CD14-positive monocyte (primary cell): ENCODE measurements around the gene MED13L. TPM values are rescaled to one million over a fixed set of nuclear protein-coding genes. Genes with fewer than 3 reads are reported as not detected.

Experiments used
- DNase-seq, 3 donors: peaks; one replicate each; pipeline ENCODE4 v3.0.0-alpha.2; 2011 to 2022
- H2AFZ ChIP-seq: 2 replicates; pipeline ENCODE4 v1.6.0; 2012; ENCODE audit warnings: mild to moderate bottlenecking, low read depth, low read length, inconsistent platforms; ENCODE audit not compliant: insufficient read depth, poor library complexity, severe bottlenecking
- H3K27ac ChIP-seq, 2 donors: 1 replicate in 1 of 2; 2 replicates in 1 of 2; pipeline ENCODE4 v1.5.1; 2012 to 2013; ENCODE audit warnings: low read length in 2 of 2, control low read depth in 1 of 2, inconsistent platforms in 1 of 2, low read depth in 1 of 2, mild to moderate bottlenecking in 1 of 2
- H3K27me3 ChIP-seq, 2 donors: one replicate each; pipeline versions ENCODE4 v1.6.0 to v1.6.1; 2011 to 2013; ENCODE audit warnings: low read length in 2 of 2; ENCODE audit not compliant: control insufficient read depth in 2 of 2, insufficient read depth in 2 of 2
- H3K36me3 ChIP-seq, 2 donors: replicated peaks in 1 of 2; 1 replicate in 1 of 2; 2 replicates in 1 of 2; pipeline versions ENCODE4 v1.5.1 to v1.6.1; 2012 to 2013; ENCODE audit warnings: low read length in 2 of 2, control low read depth in 1 of 2, inconsistent platforms in 1 of 2, mild to moderate bottlenecking in 1 of 2; ENCODE audit not compliant: insufficient read depth in 2 of 2, control insufficient read depth in 1 of 2
- H3K4me1 ChIP-seq, 2 donors: 1 replicate in 1 of 2; 2 replicates in 1 of 2; pipeline versions ENCODE4 v1.5.1 to v1.6.1; 2012 to 2013; ENCODE audit warnings: low read length in 2 of 2, control low read depth in 1 of 2, inconsistent platforms in 1 of 2, mild to moderate bottlenecking in 1 of 2, moderate library complexity in 1 of 2; ENCODE audit not compliant: insufficient read depth in 2 of 2, control insufficient read depth in 1 of 2
- H3K4me2 ChIP-seq: replicated peaks from 2 replicates; pipeline ENCODE3; 2012; ENCODE audit warnings: low read length, moderate library complexity, mild to moderate bottlenecking; ENCODE audit not compliant: poor library complexity, severe bottlenecking; ENCODE audit errors: extremely low read depth
- H3K4me3 ChIP-seq, 3 experiments: fragments of 200-600 bp in 1 of 3; sonication (generic) in 1 of 3; replicated peaks in 1 of 3; 1 replicate in 2 of 3; 2 replicates in 1 of 3; pipeline ENCODE4 v1.5.1; 2011 to 2013; ENCODE audit warnings: low read length in 3 of 3, mild to moderate bottlenecking in 3 of 3, control low read depth in 2 of 3, low read depth in 2 of 3, inconsistent platforms in 1 of 3, moderate library complexity in 1 of 3
- H3K79me2 ChIP-seq: 2 replicates; pipeline ENCODE4 v1.6.0; 2012; ENCODE audit warnings: mild to moderate bottlenecking, control low read depth, inconsistent platforms, low read length, moderate library complexity; ENCODE audit not compliant: insufficient read depth
- H3K9ac ChIP-seq: 2 replicates; pipeline ENCODE4 v1.6.0; 2017; ENCODE audit warnings: low read length, mild to moderate bottlenecking; ENCODE audit not compliant: insufficient read depth, poor library complexity, severe bottlenecking
- H3K9me3 ChIP-seq, 2 donors: replicated peaks in 1 of 2; 1 replicate in 1 of 2; 2 replicates in 1 of 2; pipeline versions ENCODE4 v1.5.1 to v1.6.1; 2012 to 2013; ENCODE audit warnings: low read length in 2 of 2, control low read depth in 1 of 2; ENCODE audit not compliant: control insufficient read depth in 1 of 2, insufficient read depth in 1 of 2
- H4K20me1 ChIP-seq: 2 replicates; pipeline ENCODE4 v1.6.0; 2012; ENCODE audit warnings: mild to moderate bottlenecking, low read length, control low read depth, moderate library complexity; ENCODE audit not compliant: insufficient read depth
- H3K27ac Mint-ChIP-seq, 7 donors: one replicate each; pipeline ENCODE4 v1.8.0; 2020; ENCODE audit warnings: mild to moderate bottlenecking in 7 of 7, mixed read lengths in 7 of 7, moderate library complexity in 6 of 7, inconsistent platforms in 2 of 7
- H3K27me3 Mint-ChIP-seq, 3 donors: one replicate each; pipeline ENCODE4 v1.8.0; 2021 to 2022; ENCODE audit warnings: low read depth in 3 of 3, mild to moderate bottlenecking in 3 of 3, mixed read lengths in 3 of 3, moderate library complexity in 3 of 3, inconsistent platforms in 1 of 3
- H3K36me3 Mint-ChIP-seq, 2 donors: one replicate each; pipeline ENCODE4 v1.8.0; 2020; ENCODE audit warnings: mixed read lengths in 2 of 2, inconsistent platforms in 1 of 2, mild to moderate bottlenecking in 1 of 2
- H3K4me1 Mint-ChIP-seq: one replicate; pipeline ENCODE4 v1.8.0; 2020; ENCODE audit warnings: mild to moderate bottlenecking, mixed read lengths
- H3K4me3 Mint-ChIP-seq, 2 donors: one replicate each; pipeline ENCODE4 v1.8.0; 2020; ENCODE audit warnings: mild to moderate bottlenecking in 2 of 2, mixed read lengths in 2 of 2, moderate library complexity in 1 of 2
- H3K9me3 Mint-ChIP-seq, 7 donors: one replicate each; pipeline ENCODE4 v1.8.0; 2020 to 2022; ENCODE audit warnings: mixed read lengths in 7 of 7, mild to moderate bottlenecking in 6 of 7, moderate library complexity in 6 of 7, inconsistent platforms in 2 of 7
- WGBS: methylation state at CpG from one replicate; pipeline ENCODE4 v1.1.5; 2013; ENCODE audit warnings: missing lambda C conversion rate; ENCODE audit not compliant: insufficient coverage; 5-methylcytosine and 5-hydroxymethylcytosine counted together
- intact Hi-C, 2 donors: fragments of 100-400 bp; cut with micrococcal nuclease; formaldehyde crosslinking; loops; one replicate each; pipeline versions ENCODE4 v1.15.0 to v1.15.1; 2023
- polyA plus RNA-seq, 3 donors: library from polyadenylated mRNA; depleted of rRNA in 1 of 3; unstranded in 2 of 3; stranded (reverse) in 1 of 3; fragments of 300-500 nt in 2 of 3; fragments of >200 nt in 1 of 3; fragmentation: Illumina TruSeq in 2 of 3; gene quantifications; 1 replicate in 2 of 3; 2 replicates in 1 of 3; pipeline ENCODE4 v1.2.3, GENCODE V29; 2012 to 2021
- TF ChIP-seq, protein P1 (sequence below): fragments of 200-600 bp; IDR thresholded peaks from one replicate; pipeline ENCODE4 v1.8.0; 2022; ENCODE audit warnings: antibody characterized with exemption, mild to moderate bottlenecking

MED13L gene
- polyA plus RNA-seq, 3 donors, result 4.4 to 42.0 (median 7.5) TPM

DNA sequence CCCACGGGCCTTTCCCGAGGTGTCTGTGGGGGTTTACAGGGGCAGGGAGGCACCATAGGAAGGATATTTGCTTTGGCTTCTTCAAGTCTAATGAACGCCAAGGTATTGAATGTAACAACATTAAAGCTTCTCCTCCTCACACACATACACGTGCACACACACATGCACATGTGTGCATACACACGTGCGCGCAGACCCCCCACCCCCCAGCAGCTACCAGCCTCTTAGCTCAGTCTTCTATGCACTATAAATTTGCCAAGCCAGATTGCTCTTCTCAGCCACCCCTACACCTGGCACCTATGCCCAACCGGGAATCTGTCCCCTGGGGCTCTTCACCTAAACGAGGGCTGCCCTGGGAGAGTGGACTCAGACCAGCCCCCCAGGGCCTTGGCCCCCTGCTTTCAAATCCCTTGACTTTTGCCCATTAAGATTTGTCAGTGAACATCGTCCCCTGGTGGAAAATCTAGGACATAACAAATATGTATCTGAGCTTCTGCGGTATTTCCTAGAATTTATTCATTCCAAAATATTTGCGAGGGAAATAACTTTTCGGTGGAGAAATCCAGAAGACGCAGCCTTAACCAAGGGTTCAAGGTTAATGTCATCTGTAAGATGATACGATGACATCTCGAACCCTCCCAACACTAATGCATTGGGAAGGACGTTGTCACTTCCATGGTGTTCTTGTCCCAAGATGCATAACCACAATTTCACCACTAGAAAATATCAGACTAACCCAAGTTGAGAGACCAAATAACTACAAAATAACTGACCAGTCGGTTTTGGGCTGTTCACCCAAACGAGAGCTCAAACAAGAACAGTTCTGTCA, 330.4 kb downstream of the MED13L start:
- Mint-ChIP-seq H3K27me3 (peaks cover 0 to 7% (median 0%) of the 10 kb centered on the region in 3 donors), H3K27ac (no peak overlapping the region), H3K9me3 (peaks cover 0 to 4% (median 0%) of the 10 kb centered on the region in 7 donors), H3K36me3 (peaks cover 24 to 28% of the 10 kb centered on the region in 2 donors), H3K4me3 (no peak overlapping the region), H3K4me1 (no peaks in the 10 kb centered on the region)
- H2AFZ ChIP-seq, result no peak overlapping the region
- no peaks in the 10 kb centered on the region for H4K20me1 ChIP-seq
- no peak overlapping the region for H3K4me3 ChIP-seq
- no peak overlapping the region for H3K9ac ChIP-seq
- no peak for DNase-seq
- no peaks in the 10 kb centered on the region for H3K27me3 ChIP-seq
- H3K4me1 ChIP-seq, result no peaks in the 10 kb centered on the region
- peaks cover 3 to 11% of the 10 kb centered on the region in 2 donors for H3K36me3 ChIP-seq
- no peaks in the 10 kb centered on the region for H3K9me3 ChIP-seq
- 84% methylated on average over 10 of the region's 19 CpGs for WGBS
- TF ChIP-seq, protein P1, sequence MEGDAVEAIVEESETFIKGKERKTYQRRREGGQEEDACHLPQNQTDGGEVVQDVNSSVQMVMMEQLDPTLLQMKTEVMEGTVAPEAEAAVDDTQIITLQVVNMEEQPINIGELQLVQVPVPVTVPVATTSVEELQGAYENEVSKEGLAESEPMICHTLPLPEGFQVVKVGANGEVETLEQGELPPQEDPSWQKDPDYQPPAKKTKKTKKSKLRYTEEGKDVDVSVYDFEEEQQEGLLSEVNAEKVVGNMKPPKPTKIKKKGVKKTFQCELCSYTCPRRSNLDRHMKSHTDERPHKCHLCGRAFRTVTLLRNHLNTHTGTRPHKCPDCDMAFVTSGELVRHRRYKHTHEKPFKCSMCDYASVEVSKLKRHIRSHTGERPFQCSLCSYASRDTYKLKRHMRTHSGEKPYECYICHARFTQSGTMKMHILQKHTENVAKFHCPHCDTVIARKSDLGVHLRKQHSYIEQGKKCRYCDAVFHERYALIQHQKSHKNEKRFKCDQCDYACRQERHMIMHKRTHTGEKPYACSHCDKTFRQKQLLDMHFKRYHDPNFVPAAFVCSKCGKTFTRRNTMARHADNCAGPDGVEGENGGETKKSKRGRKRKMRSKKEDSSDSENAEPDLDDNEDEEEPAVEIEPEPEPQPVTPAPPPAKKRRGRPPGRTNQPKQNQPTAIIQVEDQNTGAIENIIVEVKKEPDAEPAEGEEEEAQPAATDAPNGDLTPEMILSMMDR, result peak; percentile 37
- no peak overlapping the region for H3K27ac ChIP-seq
- no peaks in the 10 kb centered on the region for H3K79me2 ChIP-seq
- H3K4me2 ChIP-seq, result no peak overlapping the region
- intact Hi-C loops, result no loop called here

DNA sequence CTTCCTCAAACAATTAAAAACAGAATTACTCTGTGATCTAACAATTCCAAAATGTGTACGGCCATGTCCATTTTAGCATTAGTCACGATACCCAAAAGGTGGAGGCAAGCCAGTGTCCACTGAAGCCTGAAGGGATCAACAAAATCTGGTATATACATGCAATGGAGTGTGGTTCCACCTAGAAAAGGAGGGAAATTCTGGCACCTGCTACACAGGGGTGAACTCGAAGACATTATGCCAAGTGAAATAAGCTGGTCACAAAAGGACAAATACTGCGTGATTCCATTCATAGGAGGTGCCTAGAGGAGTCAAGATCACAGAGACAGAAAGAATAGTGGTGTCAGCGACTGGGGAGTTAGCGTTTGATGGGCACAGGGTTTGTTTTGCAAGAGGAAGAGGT, 331.4 kb downstream of the MED13L start:
- no peaks in the 10 kb centered on the region for H3K27me3 ChIP-seq
- DNase-seq, result no peak
- no peaks in the 10 kb centered on the region for H3K9me3 Mint-ChIP-seq
- H3K9me3 ChIP-seq, result no peaks in the 10 kb centered on the region
- TF ChIP-seq, protein P1, result no peak
- 97% methylated on average over 6 of the region's 6 CpGs for WGBS
- peaks cover 20 to 22% of the 10 kb centered on the region in 2 donors for H3K36me3 Mint-ChIP-seq
- H3K27ac ChIP-seq, result no peak overlapping the region
- no peaks in the 10 kb centered on the region for H3K4me1 ChIP-seq
- H2AFZ ChIP-seq, result no peak overlapping the region
- H3K79me2 ChIP-seq, result no peaks in the 10 kb centered on the region
- H3K9ac ChIP-seq, result no peak overlapping the region
- H4K20me1 ChIP-seq, result no peaks in the 10 kb centered on the region
- H3K27me3 Mint-ChIP-seq, result peaks cover 0 to 7% (median 1%) of the 10 kb centered on the region in 3 donors
- H3K4me3 Mint-ChIP-seq, result no peak overlapping the region
- H3K4me3 ChIP-seq, result no peak overlapping the region
- intact Hi-C loops, result no loop called here
- H3K36me3 ChIP-seq, result peaks cover 3 to 11% of the 10 kb centered on the region in 2 donors
- H3K27ac Mint-ChIP-seq, result no peak overlapping the region
- no peaks in the 10 kb centered on the region for H3K4me1 Mint-ChIP-seq
- H3K4me2 ChIP-seq, result no peak overlapping the region
